Measurements from ENCODE around the gene PRKD1.

The PRKD1 gene

DNA sequence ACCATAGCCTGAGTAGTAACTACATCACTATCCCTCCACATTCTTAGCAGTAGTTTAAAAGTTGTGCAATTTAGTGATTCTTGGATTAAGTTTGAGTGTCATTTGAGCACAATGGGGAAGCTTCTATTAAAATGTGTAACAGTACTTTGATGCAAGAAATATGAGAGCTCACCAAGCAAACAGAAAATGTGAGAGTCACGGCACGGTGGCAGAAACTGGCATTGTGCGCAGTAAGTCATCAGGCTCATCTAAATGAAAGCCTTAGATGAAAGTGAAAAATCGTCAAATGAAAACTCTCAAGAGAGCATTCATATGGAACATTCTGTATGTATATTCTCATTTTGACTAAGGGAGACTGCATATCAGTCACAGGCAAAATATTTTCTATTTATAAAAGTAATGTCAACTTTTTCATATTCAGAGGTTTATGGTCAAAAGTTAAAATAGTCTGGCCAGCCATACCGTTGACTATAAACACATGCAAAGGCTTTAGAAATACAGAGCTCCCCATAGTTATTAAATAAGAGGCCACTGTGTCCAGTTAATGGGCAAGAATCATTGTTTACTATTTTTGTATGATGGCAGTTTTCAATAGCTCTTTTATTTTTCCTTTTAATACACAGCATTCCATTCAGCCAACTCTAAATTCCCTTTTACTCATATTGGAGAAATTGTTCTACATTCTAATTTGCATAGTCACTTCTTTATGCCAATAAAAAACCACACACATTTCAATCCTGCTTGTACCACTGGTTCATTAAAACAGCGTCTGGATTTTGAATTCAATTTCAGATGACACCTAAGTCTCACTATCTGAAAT lies 167.9 kb downstream of the PRKD1 start:
- DNase-seq (ENCODE audit: low read depth), result no peak
- TF ChIP-seq, protein P1, sequence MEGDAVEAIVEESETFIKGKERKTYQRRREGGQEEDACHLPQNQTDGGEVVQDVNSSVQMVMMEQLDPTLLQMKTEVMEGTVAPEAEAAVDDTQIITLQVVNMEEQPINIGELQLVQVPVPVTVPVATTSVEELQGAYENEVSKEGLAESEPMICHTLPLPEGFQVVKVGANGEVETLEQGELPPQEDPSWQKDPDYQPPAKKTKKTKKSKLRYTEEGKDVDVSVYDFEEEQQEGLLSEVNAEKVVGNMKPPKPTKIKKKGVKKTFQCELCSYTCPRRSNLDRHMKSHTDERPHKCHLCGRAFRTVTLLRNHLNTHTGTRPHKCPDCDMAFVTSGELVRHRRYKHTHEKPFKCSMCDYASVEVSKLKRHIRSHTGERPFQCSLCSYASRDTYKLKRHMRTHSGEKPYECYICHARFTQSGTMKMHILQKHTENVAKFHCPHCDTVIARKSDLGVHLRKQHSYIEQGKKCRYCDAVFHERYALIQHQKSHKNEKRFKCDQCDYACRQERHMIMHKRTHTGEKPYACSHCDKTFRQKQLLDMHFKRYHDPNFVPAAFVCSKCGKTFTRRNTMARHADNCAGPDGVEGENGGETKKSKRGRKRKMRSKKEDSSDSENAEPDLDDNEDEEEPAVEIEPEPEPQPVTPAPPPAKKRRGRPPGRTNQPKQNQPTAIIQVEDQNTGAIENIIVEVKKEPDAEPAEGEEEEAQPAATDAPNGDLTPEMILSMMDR (conservative IDR thresholded peaks at IDR 0.05; ENCODE audit: low read depth, low read length), result no peak
- H3K4me3 ChIP-seq (ENCODE audit: low read length), result no peak overlapping the region

DNA sequence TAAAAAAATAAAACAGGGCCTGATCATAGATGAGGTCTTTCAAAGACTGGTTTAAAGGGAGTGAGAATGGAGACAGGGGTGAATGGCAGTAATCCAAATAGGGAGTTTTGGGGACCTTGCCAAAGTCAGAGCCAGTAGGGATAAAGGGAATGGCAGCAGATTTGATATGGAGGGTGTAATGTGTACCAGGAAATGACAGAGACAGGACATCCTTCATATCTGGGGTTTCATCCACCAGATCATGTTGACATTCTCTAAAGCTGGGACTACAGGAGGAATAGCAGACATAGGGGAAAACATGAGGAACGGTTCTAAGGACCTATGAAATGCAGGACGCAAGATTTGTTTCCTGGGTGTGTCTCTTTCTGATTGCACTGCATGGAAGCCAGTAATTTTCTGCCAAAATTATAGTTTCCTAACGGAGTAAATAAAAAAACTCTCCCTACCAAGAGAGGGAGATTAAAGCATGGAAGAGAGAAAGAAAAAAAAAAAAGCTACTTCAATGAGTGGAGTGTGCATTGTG lies 169.9 kb downstream of the PRKD1 start:
- DNase-seq (ENCODE audit: low read depth), result no peak
- no peak overlapping the region for H3K4me3 ChIP-seq (ENCODE audit: low read length)
- TF ChIP-seq, protein P1 (conservative IDR thresholded peaks at IDR 0.05; ENCODE audit: low read depth, low read length), result no peak

DNA sequence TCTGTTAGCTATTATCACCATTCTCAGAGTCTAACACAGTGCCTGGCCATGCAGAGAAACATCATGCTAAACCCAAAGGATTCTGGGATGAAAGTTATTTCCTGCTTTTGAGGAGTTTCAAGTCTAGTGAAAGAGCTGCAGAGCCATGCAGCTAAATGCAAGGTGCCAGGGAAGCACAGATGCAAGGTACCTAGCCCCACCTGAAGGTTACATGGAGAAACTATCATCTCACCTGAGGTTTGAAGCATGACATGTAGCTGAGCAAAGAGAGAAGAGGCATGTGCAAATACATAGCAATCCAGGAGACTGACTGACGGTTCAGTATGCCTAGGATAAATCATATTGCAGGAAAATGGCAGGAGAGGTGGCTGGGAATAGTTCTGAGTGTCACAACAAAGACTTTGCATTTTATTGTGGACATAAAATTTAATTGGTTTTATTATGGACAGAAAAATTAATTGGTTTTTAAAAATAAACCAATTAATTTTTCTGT lies 170.4 kb downstream of the PRKD1 start:
- TF ChIP-seq, protein P1 (conservative IDR thresholded peaks at IDR 0.05; ENCODE audit: low read depth, low read length), result no peak
- no peak overlapping the region for H3K4me3 ChIP-seq (ENCODE audit: low read length)
- no peak for DNase-seq (ENCODE audit: low read depth)

DNA sequence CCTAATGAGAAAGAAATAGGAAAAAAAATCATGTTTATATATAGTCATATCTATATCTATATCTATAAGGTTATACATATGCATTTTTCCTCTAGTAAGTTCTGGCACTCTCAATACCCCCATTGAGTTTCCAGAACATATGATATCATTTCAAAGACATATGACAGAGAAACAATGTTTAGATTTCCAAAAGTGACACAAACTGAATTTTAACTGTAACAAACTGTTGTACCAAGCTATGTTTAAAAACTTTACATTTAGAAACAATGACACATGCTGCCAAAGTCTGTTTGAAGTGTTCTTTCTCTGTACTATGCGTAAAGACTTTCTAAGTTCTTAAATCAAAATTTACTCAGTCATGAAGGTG lies 171.6 kb downstream of the PRKD1 start:
- no peak for DNase-seq (ENCODE audit: low read depth)
- H3K4me3 ChIP-seq (ENCODE audit: low read length), result no peak overlapping the region
- TF ChIP-seq, protein P1 (conservative IDR thresholded peaks at IDR 0.05; ENCODE audit: low read depth, low read length), result no peak

DNA sequence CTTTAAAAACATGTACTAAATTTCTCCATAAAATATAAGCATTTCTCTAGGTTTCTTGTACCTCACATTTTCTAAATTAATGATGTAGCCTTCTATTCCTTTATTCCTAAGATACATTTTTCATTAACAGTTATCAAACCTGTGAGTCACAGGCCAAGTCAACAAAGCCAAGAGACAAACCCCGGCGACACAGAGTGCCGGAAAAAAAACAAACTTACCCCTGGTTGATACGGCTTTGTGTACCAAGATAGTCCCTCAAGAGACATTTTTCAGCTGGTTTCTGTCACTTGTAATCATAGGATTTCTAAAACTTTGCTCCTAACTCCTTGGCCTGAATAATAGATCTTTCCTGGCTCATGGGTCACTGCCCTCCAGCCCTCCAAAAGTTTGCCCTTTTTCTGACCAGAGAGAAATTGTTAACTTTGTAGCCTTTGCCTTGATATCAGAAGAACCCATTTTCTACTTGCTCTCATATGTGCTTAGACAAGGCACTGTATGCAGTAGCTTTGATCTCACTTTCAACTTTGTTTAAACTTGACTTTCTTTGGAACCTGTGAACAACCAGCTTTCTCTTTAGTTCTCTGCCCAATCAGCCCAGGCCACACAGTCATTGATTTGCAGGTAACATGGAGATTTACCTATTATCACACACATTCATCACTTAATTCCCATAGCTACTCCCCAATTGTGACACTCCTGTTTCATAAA lies 172.2 kb downstream of the PRKD1 start:
- H3K4me3 ChIP-seq (ENCODE audit: low read length), result no peak overlapping the region
- TF ChIP-seq, protein P1 (conservative IDR thresholded peaks at IDR 0.05; ENCODE audit: low read depth, low read length), result no peak
- no peak for DNase-seq (ENCODE audit: low read depth)

GRCh38 chr14:29754134-29754533 lies 173.5 kb downstream of the PRKD1 start:
- TF ChIP-seq, protein P1 (conservative IDR thresholded peaks at IDR 0.05; ENCODE audit: low read depth, low read length), result no peak
- no peak for DNase-seq (ENCODE audit: low read depth)
- no peak overlapping the region for H3K4me3 ChIP-seq (ENCODE audit: low read length)

Data from retinal pigment epithelial cell (primary cell).